ELR (cell line): Measurements from ENCODE around the gene CDKL5.

Source experiments
- DNase-seq: peaks from one replicate; pipeline ENCODE4 v3.0.0-alpha.2; 2015; ENCODE audit warnings: low read depth

The CDKL5 gene

DNA sequence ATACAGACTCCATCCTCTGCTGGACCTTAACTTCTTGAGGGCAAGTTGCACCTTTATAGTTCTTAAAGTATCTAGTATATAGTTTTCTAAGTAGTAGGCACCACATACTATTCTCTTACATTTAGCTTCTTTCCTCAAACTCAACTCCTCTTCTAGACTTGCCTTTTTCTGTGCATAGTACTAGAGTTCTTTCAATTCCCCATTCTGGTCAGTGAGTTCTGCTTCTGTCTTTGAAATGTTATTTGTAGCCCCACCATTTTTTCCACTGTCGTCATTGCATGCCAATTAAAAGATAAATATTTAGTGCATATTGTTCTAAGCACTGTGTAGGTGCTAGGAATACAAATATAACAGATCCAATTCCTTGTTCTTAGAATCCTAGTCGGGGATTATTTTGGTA, 31.6 kb downstream of the CDKL5 start:
- no peak for DNase-seq

DNA sequence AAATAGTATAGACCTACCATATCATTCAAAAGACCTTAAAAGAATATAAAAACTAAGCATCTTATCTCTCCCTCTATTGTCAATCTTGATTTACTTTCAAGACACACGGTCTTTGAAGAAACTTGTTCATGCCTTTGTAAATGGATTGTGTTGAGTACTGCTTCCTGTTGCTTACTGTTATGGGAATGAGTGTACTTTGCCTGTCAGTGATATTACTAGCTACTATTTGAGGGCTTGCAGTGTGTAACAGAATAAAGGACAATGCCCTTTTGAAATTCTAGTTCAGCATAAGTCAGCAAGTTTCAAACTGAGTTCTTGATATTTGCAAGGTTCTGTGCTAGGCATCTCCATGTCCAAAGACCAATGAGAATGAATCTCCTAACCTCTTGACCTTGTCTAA, 36.0 kb downstream of the CDKL5 start:
- DNase-seq, result no peak

DNA sequence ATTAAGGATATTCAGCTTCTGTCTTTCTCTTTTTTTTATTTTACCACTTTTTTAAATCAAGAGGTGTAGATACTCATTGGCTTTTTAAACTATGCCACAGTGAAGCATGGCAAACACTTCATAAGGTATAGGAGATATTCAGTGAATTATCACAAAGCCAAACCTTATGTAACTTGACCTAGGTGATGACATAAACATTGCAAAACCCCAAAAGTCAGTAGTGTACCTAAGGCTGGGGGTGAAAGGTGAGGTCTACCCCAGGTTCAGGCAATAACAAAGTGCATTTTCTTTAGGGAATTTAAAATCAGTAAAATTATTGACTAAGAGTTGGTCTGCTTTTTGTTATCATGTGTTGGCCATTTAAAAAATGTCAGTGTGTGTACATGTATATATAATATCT, 39.1 kb downstream of the CDKL5 start:
- no peak for DNase-seq

DNA sequence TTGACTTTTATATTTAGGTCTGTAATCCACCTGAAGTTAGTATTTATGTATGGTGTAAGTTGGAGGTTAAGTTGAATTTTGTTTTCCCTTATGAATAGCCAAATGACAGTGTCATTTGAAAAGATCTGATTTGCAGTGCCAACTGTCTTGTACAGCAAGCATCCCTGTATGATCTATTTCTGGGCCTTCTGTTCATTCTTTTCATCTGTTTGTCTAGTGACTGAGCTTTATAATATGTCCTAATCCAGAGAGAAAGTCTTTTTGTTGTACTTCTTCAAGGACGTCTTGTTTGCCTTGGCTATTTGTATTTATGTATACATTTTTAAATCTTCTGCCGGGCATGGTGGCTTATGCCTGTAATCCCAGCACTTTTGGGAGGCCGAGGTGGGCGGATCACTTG, 39.6 kb downstream of the CDKL5 start:
- DNase-seq, result no peak

DNA sequence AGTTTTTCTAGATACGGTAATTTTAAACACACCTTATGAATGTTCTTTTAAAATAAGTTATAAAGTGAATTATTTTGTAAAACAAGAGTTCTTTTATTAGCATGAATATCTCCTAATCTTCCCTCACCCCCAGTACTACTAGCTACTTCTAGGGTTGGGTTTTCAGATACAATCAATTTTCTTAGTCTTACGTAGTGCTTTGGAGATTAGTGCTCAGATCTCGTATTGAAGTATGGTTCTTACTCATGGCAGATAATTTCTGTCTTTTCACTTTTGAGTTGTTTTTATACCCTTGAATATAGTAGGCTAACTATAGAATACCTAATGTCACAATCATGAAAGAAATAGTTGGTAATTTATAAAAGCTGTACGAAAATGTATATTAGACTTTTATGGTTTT, 43.2 kb downstream of the CDKL5 start:
- no peak for DNase-seq

DNA sequence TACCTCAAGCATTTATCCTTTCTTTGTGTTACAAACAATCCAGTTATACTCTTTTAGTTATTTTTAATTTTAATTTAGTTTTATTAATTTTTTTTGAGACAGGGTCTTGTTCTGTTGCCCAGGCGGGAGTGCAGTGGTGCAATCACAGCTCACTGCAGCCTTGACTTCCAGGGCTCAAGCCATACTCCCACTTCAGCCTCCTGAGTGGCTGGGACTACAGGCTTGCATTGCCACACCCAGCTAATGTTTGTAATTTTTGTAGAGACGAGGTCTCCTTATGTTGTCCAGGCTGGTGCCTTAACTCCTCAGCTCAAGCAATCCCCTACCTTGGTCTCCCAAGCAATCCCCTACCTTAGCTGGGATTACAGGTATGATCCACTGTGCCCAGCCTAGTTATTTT, 45.9 kb downstream of the CDKL5 start:
- DNase-seq, result no peak

DNA sequence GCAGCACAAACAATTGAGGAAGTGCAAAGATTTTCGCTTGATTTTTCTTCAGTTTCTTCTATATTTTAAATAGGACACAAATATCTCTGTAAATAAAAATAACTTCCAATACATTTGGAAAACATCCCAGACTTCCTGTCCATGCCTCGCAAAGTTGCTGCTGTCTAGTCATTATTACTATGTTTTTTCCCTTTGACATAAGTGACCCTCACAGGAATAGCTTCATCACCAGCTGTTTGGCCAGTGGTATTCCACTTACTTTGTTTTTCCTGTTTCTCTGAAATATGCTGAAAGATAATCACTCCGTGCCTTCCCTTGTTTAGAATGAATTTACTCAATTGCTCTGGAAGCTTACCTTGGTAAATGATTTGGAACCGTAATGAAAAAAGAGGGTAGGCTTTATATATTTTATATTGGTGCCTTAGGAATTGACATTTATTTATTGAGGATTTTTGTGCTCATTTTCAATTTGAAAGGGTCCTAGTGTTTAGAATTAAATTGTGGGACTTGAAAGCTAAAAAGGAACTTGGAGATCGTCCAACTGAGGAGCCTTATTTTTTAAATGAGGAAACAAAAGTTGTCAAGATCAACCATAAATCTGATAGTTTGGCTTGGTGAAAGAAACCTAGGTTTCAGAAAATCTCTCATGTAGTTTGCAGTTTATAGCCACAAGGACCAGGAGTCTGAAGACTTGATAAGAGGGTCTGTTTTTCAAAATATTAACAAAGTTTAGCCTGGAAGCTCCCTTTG, 65.6 kb downstream of the CDKL5 start:
- no peak for DNase-seq

DNA sequence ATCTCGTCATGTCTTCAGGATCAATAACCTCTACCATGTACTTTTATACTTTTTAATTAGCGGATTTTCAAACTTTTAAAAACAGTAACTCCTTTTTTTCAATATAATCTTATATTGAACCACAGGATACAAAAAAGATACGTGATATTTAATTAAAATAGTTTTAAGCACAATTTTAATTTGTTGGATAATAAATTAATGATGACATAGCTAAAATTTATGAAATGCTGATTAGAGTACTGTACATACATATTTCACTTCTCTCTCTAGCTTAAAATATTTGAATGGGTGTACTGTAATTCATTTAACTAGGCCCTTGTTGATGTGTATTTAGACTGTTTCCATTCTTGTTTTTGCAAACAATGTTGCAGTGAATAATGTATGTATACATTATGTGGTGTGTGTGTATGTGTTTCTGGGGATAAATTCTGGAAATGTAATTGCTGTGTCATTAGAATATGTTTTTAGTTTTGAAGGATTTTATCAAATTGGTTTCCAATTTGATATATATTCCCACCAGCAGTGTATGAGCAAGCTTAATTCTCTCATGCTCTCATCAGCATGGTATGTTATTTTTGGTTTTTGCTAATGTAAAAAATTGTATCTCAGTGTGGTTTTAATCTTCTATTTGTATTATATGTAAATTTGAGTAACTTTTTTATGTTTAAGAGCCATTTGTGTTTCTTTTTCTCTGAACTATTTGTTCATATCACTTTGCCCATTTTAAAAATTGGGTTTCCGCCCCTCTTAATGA, 66.4 kb downstream of the CDKL5 start:
- no peak for DNase-seq

DNA sequence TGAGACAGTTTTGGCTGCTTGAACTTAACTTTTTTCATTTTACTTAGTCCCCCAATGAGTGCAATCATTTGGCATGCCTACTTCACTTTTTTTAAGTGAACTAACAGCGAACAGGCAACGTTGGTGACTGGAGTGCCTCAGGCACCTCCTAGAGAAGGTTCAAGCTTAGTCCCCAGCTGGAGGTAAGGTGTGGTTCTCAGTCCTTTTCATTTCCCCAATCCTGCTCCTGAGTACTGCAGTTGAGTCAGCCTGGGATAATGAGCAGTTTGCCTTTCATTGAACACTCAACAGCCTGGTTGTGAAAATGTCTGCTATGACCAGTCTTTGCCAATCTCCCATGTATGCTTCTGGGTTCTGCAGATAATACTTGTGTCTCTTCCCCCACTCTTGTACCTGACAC, 109.5 kb downstream of the CDKL5 start:
- DNase-seq, result no peak

DNA sequence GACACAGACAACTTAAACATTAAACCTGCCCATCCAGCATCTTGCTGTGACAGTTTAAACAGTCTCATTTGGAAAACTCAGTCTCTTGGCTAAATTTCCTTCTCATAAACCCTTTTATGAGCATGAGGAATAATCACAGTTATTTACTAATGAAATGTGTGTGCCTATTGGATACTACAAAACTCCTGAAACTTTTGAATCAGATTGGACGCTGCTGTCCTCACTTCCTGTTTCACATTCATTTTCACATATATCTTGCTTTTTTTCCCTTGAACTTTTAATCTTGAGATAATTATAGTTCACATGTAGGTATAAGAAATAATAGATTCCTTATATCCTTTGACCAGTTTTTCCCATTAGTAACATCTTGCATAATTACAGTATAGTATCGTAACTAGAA, 111.7 kb downstream of the CDKL5 start:
- no peak for DNase-seq

DNA sequence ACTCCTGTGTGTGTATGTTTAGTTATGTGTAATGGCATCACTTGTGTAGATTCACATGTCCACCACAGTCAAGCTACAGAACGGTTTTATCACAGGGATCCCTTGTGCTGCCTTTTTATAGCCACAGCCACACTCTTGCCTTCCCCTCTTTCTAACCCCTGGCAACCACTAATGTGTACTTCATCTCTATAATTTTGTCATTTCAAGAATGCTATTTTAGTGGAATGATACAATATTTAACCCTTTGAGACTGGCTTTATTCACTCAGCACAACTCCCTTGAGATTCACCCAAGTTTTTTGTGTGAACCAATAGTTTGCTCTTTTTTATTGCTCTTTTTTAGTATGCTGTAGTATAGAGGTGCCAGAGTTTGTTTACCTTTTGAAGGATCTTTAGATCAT, 112.1 kb downstream of the CDKL5 start:
- DNase-seq, result no peak

DNA sequence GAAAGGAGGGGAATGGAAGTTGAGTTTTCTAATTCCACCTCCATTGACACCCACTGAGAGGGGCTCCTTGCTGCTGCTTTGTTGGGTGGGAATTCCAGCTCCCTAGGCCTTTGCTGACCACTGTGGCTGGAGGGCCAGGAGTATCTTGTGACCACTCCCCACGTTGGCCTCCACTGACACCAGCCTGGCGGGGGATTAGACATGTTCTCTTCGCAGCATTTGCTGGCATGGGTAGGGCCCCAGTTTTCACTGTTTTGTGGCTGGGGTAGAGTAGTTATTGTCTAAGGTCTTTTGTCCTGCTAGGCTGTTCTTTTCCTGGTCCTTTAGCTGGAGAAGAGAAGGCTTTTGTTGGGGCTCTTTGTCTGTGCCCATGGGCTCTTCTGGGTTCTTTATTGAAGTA, 116.7 kb downstream of the CDKL5 start:
- no peak for DNase-seq

DNA sequence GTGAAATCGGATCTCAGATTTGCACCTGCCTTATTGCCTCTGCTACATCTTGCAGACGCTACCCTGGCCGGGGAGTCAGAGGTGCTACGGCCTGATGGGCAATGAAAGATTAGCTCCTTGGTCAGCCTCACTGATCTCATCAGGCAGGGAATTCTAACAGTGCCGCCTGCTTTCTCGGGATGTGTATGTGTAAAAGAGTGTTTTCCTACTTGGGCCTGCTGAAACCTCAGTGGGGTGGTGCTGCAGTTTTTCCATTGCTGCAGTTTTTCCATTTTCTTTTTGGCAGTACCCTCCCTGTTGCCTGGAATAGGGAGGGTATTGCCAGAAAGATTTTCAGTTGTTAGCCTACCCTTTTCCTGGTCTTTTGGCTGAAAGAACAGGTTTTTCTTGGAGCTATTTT, 117.5 kb downstream of the CDKL5 start:
- no peak for DNase-seq

DNA sequence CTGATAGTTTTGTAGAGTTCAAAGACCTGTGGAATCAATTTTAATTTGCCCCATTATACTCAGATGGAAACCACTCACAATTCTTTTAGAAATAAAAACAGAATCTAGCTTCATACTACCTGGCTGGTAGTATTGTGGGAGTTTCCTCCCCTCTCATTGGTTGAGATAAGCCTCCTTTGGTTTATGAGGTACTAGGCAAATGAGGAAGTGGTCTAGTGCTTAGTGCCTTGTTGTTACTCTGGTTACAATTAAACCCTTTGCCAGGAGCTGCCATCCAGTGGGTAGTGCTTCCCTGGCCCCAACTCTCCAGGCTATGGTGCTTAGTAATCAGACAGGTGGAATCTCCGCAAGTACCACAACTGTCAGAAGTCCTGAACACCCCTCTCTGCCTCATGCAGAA, 118.3 kb downstream of the CDKL5 start:
- no peak for DNase-seq

DNA sequence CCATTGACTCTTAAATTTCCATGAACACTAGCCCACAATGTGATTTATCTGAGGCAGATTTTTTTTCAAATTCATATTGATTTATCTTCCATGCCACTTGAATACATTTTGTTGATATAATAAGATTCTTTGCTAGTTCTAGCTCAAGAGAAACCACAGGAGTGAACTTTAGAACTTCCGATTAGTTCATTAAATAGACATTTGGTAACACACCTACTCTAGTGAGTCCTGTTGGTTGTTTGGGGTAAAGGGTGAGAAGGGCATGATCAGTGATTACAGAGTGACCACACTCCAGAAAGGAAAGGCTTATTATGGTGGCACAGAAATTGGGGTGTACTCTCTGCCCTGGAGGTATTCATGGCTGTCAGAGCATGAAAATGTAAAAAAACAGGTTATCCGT, 120.4 kb downstream of the CDKL5 start:
- no peak for DNase-seq

DNA sequence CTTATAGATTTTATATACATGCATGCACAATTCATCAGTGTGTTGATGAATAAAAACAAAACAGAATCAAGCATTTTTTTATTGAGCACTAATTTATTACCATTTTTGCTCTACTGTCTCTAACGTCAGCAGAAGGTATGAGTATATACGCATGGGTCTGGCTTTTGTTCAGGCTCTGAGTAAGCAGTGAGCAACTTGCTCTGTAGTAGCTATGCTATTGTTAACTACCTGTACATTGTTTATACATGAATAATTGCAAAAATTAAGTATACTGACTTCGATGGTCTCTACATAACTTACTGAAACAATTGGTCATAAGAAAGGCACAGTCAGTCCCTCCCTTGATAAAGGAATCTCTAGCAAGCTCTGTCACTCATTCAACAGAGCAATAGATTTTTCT, 123.6 kb downstream of the CDKL5 start:
- DNase-seq, result no peak

DNA sequence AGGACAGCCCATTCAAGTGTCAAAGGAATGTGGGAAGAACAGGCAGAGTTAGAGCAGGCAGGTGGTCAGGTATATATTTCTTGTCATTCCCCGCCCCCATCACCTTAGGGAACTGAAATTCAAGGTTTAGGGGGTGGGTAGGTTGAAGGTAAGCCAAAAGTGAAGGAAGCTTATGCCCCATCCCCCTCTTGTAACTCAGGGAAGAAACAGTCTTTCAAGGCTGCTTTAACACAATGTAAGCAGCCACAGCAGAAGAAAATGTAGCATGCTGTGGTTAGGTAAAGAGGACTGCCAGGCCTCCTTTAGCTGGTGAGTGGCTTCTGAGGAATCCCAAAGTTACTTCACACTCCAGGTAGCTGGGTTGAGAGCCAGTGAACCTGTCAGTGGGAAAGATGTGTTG, 124.2 kb downstream of the CDKL5 start:
- no peak for DNase-seq

DNA sequence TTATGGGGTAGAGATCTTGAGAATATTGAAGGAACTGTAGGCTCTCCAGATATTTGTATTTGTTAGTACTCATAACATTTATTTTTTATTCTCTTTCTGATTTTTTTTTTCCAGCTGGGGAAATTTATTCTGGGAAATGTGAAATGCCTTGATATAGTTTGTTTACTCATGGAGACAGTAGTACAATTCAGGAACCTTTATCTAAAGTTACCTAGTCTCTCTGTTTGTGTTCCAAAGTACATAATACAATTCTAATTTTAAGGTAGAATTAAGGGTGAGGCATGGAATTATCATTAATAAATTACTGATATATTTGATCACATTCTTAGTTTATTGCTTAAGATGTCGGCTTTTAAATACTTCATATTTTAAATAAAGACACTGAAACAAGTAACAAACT, 132.5 kb downstream of the CDKL5 start:
- DNase-seq, result no peak

DNA sequence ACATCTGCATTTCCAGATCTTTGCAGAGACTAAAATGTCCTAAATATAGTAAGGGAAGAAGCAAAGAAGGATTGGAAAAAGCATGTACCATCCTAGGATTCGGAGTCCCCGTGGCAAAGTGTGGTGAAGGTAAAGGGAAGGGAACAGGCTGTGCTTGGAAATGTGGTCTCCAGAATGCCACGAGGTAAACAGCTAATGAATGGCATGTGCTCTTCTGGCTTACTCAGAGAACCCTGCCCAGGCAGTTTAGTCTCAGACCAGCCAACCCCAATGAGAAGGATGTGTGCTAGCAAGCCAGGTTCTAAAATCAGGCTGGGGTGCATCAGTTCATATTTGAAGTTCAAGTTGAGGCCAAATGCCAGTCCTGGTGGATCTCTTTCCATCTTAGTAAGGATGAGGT, 133.4 kb downstream of the CDKL5 start:
- no peak for DNase-seq

DNA sequence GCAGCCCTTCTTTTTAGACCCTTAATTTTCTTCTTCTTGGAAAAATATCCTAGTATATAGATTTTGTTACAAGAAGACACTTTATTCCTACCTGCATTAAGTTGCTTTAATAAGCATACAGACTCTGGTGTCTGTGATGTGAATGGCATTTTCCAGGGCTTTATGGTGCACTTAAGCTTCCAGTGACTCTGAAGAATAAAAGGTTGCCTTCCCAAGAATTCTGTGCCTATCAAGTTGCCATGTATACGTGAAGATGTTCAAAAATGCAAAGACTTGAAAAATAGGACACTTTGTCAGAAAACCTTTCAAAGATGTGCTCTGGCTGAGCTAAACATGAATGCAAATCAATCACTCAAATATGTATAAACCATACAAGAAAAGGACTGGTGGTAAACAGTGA, 135.6 kb downstream of the CDKL5 start:
- no peak for DNase-seq

DNA sequence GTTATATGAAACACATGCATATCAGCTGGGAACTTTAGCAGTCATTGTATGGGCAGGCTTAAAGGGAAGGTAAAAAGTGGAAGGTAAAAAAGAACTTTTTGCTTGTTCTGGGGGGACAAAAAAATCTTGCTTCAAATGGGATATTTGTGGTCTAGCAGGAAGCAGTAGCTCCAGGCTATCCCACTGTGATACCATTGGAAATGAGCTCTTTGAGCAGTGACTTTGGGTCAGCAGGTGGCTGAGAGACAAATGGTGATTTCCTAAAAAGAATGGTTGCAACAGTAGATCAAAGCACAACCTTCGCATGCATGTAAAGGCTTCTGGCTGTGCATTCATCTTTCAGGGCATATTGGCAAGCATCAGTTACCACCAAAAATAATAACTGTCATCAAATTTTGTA, 140.3 kb downstream of the CDKL5 start:
- DNase-seq, result no peak

DNA sequence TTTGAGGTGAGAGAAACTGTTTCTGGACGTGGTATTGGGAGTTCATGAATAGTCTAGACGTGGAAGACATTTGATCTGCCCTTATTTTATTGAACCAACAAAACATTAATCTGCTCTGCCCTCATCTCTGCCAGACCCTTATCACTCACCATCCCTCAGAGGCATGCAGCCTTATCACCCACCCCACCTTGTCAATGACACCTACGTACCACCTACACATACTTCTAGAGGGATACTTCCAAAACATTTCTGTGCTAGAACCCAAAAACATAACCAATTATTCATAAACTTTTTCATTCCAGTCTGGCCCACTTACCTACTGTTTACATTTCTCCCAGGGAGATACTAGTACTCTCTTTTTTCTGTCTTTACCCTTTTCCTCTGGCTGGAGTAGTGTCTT, 141.3 kb downstream of the CDKL5 start:
- no peak for DNase-seq

DNA sequence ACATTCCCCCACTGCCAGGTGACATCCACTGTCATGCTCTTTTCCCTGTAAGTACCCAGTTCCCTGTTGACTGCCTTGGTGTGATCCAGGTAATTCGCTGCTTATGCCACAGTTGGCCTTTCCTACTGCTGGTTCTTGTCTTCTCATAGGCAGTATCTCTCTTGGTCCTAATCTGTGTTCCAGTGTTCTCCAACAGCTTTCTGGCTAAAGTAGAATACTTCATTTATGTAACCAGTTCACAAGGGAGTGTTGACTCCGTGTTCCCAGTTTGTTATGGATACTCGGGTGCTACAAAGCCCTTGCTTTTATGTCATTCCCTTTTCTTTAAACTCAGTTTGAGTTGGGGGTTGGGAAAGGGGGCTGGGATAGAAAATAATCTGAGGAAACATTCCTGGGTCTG, 148.1 kb downstream of the CDKL5 start:
- DNase-seq, result no peak

DNA sequence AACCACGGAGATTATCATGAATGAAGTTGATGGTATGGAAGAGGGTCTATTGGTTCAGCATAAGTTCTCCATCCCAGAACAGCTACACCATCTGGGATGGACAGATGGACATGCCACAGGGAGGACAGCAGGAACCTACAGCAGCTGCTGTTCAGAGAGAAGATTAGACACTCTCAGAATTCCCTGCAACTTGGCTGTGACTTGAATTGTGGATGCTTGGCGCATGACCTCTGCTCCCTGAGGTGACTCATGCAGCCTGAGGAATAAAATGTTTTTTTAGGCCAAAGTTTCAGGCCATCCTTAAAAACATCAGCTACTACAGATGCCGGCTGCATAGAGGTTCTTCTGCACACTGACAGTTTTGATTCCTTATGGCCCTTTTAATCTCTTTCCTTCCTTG, 149.2 kb downstream of the CDKL5 start:
- DNase-seq, result peak; percentile 58
